ENCODE data around the gene CHSY1. TPM values are rescaled to one million over a fixed set of nuclear protein-coding genes. Genes with fewer than 3 reads are reported as not detected.
A peak's percentile ranks its signal among the peaks of the same experiment; 100 is the strongest.

The CHSY1 gene
- total RNA-seq, 4 donors from 2014 or later = 13.3 to 31.6 (median 19.6) TPM

GRCh38 chr15:101266034-101266433 is 14.2 kb upstream of the CHSY1 start:
- Histone ChIP-seq H3K4me3 (no peak overlapping the region), H3K9me3 (no peaks in the 10 kb centered on the region), H3K36me3 (peaks cover 15 to 23% (median 17%) of the 10 kb centered on the region in 4 donors), H3K4me1 (peaks cover 0 to 30% (median 22%) of the 10 kb centered on the region in 4 donors), H3K27me3 (no peaks in the 10 kb centered on the region), H3K27ac (replicated peaks in 1 of 4) (no peak overlapping the region)
- WGBS = 42% methylated on average over 3 of the region's 3 CpGs
- no peak for DNase-seq (ENCODE audit: extremely low spot score)
- TF ChIP-seq POLR2AphosphoS5 (IDR thresholded peaks at IDR 0.05) (peak in 1 of 2 donors; percentile 12), CTCF (IDR thresholded peaks at IDR 0.05) (no peak)
- intact Hi-C loops (cut with DNase I) = no loop called here

GRCh38 chr15:101264911-101265641 is 13.2 kb upstream of the CHSY1 start:
- 84% methylated on average over 14 of the region's 17 CpGs for WGBS
- H3K27me3 ChIP-seq = no peaks in the 10 kb centered on the region
- H3K36me3 ChIP-seq = peaks cover 6 to 13% (median 8%) of the 10 kb centered on the region in 4 donors
- no peaks in the 10 kb centered on the region for H3K9me3 ChIP-seq
- peaks cover 0 to 30% (median 22%) of the 10 kb centered on the region in 4 donors for H3K4me1 ChIP-seq
- no peak for DNase-seq (ENCODE audit: extremely low spot score)
- no peak for TF ChIP-seq POLR2AphosphoS5 (IDR thresholded peaks at IDR 0.05)
- TF ChIP-seq EP300 (IDR thresholded peaks at IDR 0.05) = no peak
- TF ChIP-seq POLR2A (IDR thresholded peaks at IDR 0.05; ENCODE audit: low read depth) = no peak
- TF ChIP-seq CTCF (IDR thresholded peaks at IDR 0.05) = no peak
- intact Hi-C loops (cut with DNase I) = no loop called here
- H3K27ac ChIP-seq (replicated peaks in 1 of 4) = no peak overlapping the region
- H3K4me3 ChIP-seq = no peak overlapping the region

GRCh38 chr15:101264011-101264410 is 12.2 kb upstream of the CHSY1 start:
- H3K4me3 ChIP-seq = no peak overlapping the region
- peaks cover 0 to 30% (median 22%) of the 10 kb centered on the region in 4 donors for H3K4me1 ChIP-seq
- 94% methylated on average over 4 of the region's 4 CpGs for WGBS
- H3K27ac ChIP-seq (replicated peaks in 1 of 4) = no peak overlapping the region
- no peak for DNase-seq (ENCODE audit: extremely low spot score)
- H3K9me3 ChIP-seq = no peaks in the 10 kb centered on the region
- intact Hi-C loops (cut with DNase I) = no loop called here
- TF ChIP-seq EP300 (IDR thresholded peaks at IDR 0.05) (no peak), CTCF (IDR thresholded peaks at IDR 0.05) (no peak), POLR2AphosphoS5 (IDR thresholded peaks at IDR 0.05) (no peak), POLR2A (IDR thresholded peaks at IDR 0.05; ENCODE audit: low read depth) (no peak)
- H3K36me3 ChIP-seq = peaks cover 0 to 3% (median 0%) of the 10 kb centered on the region in 4 donors
- no peaks in the 10 kb centered on the region for H3K27me3 ChIP-seq

- Histone ChIP-seq H3K9me3 (no peaks in the 10 kb centered on the region), H3K27ac (replicated peaks in 1 of 4) (no peak overlapping the region), H3K4me1 (peaks cover 5 to 27% (median 19%) of the 10 kb centered on the region in 4 donors), H3K27me3 (no peaks in the 10 kb centered on the region), H3K4me3 (no peak overlapping the region), H3K36me3 (no peaks in the 10 kb centered on the region)
- WGBS = 88% methylated on average over 4 of the region's 4 CpGs
- intact Hi-C loops (cut with DNase I) = no loop called here
- no peak for DNase-seq (ENCODE audit: extremely low spot score)
- TF ChIP-seq CTCF (IDR thresholded peaks at IDR 0.05) (no peak), POLR2A (IDR thresholded peaks at IDR 0.05; ENCODE audit: low read depth) (no peak), POLR2AphosphoS5 (IDR thresholded peaks at IDR 0.05) (no peak), EP300 (IDR thresholded peaks at IDR 0.05) (no peak)
These were observed 10.7 kb upstream of the CHSY1 start for GRCh38 chr15:101262551-101262950.
